Kasumi-1 (cell line): ENCODE measurements around the gene RBX1.
"Not testable (repeated sequence)": the region's sequence is repeated elsewhere in the genome, so short reads cannot be mapped to it uniquely, and the experiment has no call there.

Experiments
- DNase-seq, 2 experiments: peaks; one replicate each; lab custom pipeline; 2025; lab: John Stamatoyannopoulos, UW

RBX1 gene

GRCh38 chr22:40972587-40972986, 21.4 kb downstream of the RBX1 start:
- no peak for DNase-seq

DNA sequence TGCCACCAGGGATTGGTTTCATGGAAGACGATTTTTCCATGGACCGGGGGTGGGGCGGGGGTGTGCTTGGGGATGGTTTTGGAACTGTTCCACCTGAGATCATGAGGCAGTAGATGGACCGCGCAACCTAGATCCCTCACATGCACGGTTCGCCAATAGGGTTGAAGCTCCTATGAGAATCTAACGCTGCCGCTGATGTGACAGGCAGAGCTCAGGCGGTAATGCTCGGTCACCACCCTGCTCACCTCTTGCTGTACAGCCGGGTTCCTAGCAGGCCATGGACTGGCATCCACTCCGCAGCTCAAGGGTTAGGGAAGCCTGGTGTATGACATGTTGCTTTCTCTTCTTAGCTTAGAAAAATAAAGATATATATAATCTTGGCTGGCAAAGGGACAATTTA, 22.0 kb downstream of the RBX1 start:
- DNase-seq, result no peak

- no peak for DNase-seq
These were observed 24.2 kb downstream of the RBX1 start for GRCh38 chr22:40975366-40975765.

DNA sequence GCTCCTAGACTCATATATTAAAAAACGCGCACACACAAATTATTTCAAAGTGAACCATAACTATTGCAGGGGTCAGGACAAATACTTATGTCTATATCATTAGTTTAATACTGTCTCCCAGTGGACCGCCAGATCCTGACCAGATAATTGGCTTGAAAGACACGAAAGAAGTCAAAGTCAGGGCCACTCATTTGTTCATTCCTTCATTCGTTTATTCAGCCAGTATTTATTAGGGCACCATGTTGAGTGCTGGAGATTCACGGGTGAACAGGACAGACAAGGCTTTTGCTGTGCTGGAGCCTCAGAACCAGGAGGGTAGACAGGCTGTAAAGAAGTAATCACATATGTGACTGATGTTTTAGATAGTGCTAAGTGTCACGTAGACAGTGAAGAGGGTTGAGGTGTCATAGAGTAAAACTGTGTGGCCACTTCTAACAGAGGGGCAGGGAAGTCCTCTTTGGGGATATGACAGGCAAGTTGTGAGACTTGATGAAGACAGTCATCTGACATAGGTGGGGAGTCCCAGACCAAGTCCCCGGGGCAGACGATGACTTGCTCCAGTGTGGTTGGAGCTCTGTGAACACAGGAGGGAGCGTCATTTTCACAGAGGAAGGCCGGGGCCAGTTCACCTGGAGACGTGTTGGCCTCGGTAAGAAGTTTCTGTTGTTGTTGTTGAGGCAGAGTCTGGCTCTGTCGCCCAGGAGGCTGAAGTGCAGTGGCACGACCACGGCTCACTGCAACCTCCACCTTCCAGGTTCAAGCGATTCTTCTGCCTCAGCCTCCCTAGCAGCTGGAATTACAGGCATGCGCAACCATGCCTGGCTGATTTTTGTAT, 25.9 kb downstream of the RBX1 start:
- DNase-seq, result no peak

DNA sequence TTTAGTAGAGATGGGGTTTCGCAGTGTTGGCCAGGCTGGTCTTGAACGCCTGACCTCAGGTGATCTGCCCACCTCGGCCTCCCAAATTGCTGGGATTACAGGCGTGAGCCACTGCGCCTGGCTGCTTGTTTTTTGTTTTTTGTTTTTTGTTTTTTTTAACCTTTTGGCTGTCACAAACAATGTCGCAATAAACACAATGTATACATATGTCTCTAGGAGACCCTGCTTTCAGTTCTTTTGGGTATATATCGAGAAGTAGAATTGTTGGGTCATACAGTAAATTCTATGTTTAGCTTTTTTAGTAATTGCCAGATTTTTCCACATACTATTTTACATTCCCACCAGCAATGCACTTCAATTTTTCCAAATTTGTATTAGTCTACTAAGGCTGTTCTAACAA, 28.0 kb downstream of the RBX1 start:
- DNase-seq, result no peak

GRCh38 chr22:40979871-40980270, 28.7 kb downstream of the RBX1 start:
- no peak for DNase-seq

DNA sequence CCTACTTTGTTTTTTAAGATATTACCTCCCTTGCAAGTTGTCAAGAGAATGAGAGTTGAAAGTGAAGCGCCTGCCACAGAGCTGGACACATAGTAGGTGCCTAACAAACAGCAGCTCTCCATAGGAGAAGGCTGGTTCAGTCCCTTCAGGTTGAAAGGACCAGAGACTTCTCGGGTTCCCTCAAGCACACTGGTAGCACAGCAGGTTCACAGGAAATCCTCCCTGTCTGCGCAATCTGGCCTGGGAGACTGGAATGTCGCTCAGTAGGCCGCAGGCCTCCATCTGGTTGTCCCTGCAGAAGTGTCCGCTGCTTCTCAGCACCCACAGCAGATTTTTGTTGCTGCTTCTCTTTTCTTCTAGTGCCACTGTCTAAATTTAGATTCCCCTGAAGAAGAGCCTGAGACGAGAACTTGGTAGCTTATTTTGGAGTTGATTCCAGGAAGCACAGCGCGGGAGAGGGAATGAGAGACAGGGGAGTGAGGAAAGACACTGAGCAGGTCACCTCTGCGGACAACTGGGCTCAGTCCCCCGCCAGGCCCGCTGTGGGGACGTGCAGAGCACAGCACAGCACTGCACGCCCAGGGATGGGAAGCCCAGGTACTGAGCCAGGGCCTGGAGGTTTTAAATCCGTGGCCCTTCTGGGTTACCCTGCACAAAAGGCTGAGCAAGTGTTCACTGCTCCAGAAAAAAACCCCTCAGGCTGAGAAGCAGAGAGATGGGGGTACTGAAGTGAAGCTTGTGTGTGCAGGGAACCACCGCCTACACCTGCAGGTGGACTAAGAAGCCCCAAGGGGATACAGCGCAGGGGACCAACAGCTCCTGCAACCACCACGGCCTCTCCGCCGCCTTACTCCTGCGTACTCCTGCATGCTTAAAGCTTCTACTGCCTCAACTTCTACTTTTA, 31.6 kb downstream of the RBX1 start:
- DNase-seq, result peak; percentile 34 to 43

GRCh38 chr22:40991298-40991697, 40.1 kb downstream of the RBX1 start:
- no peak for DNase-seq

DNA sequence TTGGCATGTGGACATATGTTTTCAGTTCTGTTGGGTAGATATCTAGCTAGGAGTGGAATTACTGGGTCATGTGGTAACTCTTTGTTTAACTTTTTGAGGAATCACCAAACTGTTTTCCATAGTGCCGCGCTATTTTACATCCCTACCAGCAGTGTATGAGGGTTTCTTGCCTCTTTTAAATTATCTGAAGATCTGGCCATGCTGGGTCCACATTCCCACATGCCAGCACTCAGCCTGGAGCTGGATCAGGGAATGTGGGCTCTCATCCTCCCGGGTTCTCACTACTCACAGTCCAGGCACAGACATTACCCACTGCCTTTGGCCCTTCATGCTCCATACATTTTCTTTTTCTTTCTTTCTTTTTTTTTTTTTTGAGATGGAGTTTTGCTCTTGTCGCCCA, 44.6 kb downstream of the RBX1 start:
- no peak for DNase-seq

- no peak for DNase-seq
These were observed 46.3 kb downstream of the RBX1 start for GRCh38 chr22:40997520-40997919.

GRCh38 chr22:41000040-41000565, 48.9 kb downstream of the RBX1 start:
- DNase-seq, result no peak

DNA sequence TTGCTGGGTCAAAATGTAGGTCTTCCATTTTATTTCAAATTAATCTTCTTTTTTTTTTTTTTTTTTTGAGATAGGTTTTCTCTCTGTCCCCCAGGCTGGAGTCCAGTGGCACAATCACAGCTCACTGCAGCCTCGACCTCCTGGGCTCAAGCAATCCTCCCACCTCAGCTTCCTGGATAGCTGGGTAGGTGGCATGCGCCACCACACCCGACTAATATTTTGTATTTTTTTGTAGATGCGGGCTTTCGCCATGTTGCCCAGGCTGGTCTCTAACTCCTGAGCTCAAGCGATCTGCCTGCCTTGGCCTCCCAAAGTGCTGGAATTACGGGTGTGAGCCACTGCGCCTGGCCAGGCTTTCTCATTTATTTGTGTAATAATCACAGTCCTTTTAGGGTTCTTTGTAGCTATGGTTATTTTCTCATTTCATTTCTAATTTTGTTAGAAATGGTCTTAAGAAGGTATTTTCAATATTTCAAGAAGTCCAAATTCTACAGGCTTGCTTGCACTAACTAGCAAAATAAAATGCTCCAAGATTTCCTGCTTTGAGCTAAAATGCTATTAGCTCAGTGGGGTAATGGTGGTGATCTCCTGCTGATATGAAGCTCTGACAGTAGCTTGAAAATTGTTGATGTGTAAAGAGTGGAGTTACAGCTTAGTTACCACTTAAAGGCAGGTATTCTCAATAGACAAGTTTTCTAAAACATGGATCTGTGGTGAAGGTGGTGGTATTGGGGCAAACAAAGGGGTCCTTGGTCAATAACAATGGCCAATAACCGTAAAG, 50.0 kb downstream of the RBX1 start:
- no peak for DNase-seq

GRCh38 chr22:41001722-41002122, 50.5 kb downstream of the RBX1 start:
- DNase-seq, result no peak

- DNase-seq, result not testable (repeated sequence)
These were observed 51.2 kb downstream of the RBX1 start for GRCh38 chr22:41002386-41002785.

- no peak for DNase-seq
These were observed 51.9 kb downstream of the RBX1 start for GRCh38 chr22:41003066-41003465.

DNA sequence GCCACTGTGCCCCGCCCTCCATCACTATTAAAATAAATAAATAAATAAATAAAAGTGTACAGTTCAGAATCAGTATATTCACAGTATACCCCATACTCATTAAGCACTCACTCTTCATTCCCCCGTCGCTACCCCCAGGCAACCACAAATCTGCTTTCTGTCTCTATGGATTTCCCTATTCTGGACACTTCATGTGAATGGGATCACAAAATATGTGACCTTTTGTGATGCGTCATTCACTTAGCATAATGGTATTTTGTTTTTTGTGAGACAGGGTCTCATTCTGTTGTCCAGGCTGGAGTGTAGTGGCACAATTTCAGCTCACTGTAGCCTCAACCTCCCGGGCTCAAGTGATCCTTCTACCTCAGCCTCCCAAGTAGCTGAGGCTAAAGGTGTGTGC, 52.8 kb downstream of the RBX1 start:
- no peak for DNase-seq

GRCh38 chr22:41009222-41009948, 58.2 kb downstream of the RBX1 start:
- peak; percentile 58 to 68 for DNase-seq

GRCh38 chr22:41015003-41015402, 63.8 kb downstream of the RBX1 start:
- no peak for DNase-seq

GRCh38 chr22:41021061-41021612, 70.0 kb downstream of the RBX1 start:
- peak in 1 of 2 experiments; percentile 29 for DNase-seq

GRCh38 chr22:41021613-41022454, 70.7 kb downstream of the RBX1 start:
- peak; percentile 77 to 82 for DNase-seq
